ENCODE data around the gene PRCP. TPM values are rescaled to one million over a fixed set of nuclear protein-coding genes. Genes with fewer than 3 reads are reported as not detected.

Gene PRCP
- total RNA-seq, 1 experiment from 2014 or later = 56.7 TPM

GRCh38 chr11:82787981-82788380, 112.2 kb downstream of the PRCP start:
- H4K5ac ChIP-seq (ENCODE audit: insufficient read length, low read depth, low read length) = no peak overlapping the region
- no peak overlapping the region for H2BK15ac ChIP-seq (ENCODE audit: low read depth, low read length)
- no peak overlapping the region for H3K4me2 ChIP-seq (ENCODE audit: insufficient read depth, insufficient read length, low read length)
- no peaks in the 10 kb centered on the region for H3K79me1 ChIP-seq (ENCODE audit: insufficient read depth, low read depth, low read length, poor library complexity, severe bottlenecking)
- no peak overlapping the region for H3K27ac ChIP-seq (ENCODE audit: insufficient read length, low read depth, low read length)
- H2BK12ac ChIP-seq (ENCODE audit: insufficient read length, low read depth, low read length) = no peak overlapping the region
- Mint-ChIP-seq H3K27me3 (ENCODE audit: low read depth) (no peaks in the 10 kb centered on the region), H3K4me3 (no peak overlapping the region), H3K36me3 (ENCODE audit: insufficient read depth in 1 of 3, low read depth in 3 of 3) (no peaks in the 10 kb centered on the region), H3K4me1 (peaks cover 0 to 13% of the 10 kb centered on the region in 2 experiments; a peak in 2 of 4 replicates), H3K27ac (peak overlapping the region in 1 of 3 experiments; percentile 32; a peak in 1 of 7 replicates), H3K9me3 (no peaks in the 10 kb centered on the region; a peak in 1 of 5 replicates)
- H3T11ph ChIP-seq (ENCODE audit: low read length) = no peak overlapping the region
- H3K4me1 ChIP-seq (ENCODE audit: insufficient read depth, low read length) = no peaks in the 10 kb centered on the region
- no peak overlapping the region for H2BK120ac ChIP-seq (ENCODE audit: low read depth, low read length, poor library complexity, severe bottlenecking)
- H3K79me2 ChIP-seq (ENCODE audit: insufficient read depth, low read length) = no peaks in the 10 kb centered on the region
- no peak overlapping the region for H3K18ac ChIP-seq (ENCODE audit: insufficient read length, low read depth, low read length)
- H3K27me3 ChIP-seq (ENCODE audit: insufficient read depth, low read length) = no peaks in the 10 kb centered on the region
- no peak overlapping the region for H3K4ac ChIP-seq (ENCODE audit: low read depth, low read length)
- no peak overlapping the region for H4K8ac ChIP-seq (replicated peaks; ENCODE audit: insufficient read length, low read depth, low read length)
- TF ChIP-seq CTCF (conservative IDR thresholded peaks at IDR 0.05) = no peak
- H3K9me3 ChIP-seq (ENCODE audit: control insufficient read depth, low read depth, low read length) = no peaks in the 10 kb centered on the region
- H3K23me2 ChIP-seq (ENCODE audit: insufficient read length, low read depth, low read length, poor library complexity, severe bottlenecking) = no peaks in the 10 kb centered on the region
- no peak overlapping the region for H3K9ac ChIP-seq (ENCODE audit: extremely low read depth, insufficient read length, low read length)
- H2AK5ac ChIP-seq (ENCODE audit: insufficient read length, low read length) = no peak overlapping the region
- no peak overlapping the region for H3K56ac ChIP-seq (ENCODE audit: insufficient read length, low read depth, low read length)
- no peak overlapping the region for H2BK5ac ChIP-seq (ENCODE audit: insufficient read length, low read length)
- H3K14ac ChIP-seq (ENCODE audit: insufficient read depth, low read length) = no peak overlapping the region
- H4K91ac ChIP-seq (ENCODE audit: insufficient read length, low read depth, low read length) = no peak overlapping the region
- no peak overlapping the region for H3K23ac ChIP-seq (ENCODE audit: insufficient read length, low read depth, low read length)
- H4K20me1 ChIP-seq (ENCODE audit: control insufficient read depth, insufficient read depth, insufficient read length) = no peaks in the 10 kb centered on the region
- DNase-seq = no peak
- H2BK20ac ChIP-seq (ENCODE audit: low read depth, low read length, poor library complexity, severe bottlenecking) = no peak overlapping the region
- H2AFZ ChIP-seq (ENCODE audit: low read length) = no peak overlapping the region
- WGBS (ENCODE audit: extremely low coverage, insufficient read length, low lambda C conversion rate) = no CpG with 5 or more reads among the region's 4 CpGs
